Astrocyte (in vitro differentiated cells and primary cell): ENCODE data around the gene DISC1. TPM values are rescaled to one million over a fixed set of nuclear protein-coding genes. Genes with fewer than 3 reads are reported as not detected.

Experiments
- DNase-seq: peaks from one replicate; pipeline ENCODE4 v3.0.0-alpha.2; 2010; ENCODE audit warnings: low read depth
- FAIRE-seq: peaks from 2 replicates; lab custom pipeline; 2011; peaks lifted over from hg19 to GRCh38; lab: Jason Lieb, UNC
- H2AFZ ChIP-seq: 2 replicates; pipeline ENCODE4 v1.6.0; 2012; ENCODE audit warnings: low read depth, low read length, inconsistent platforms
- H3K27ac ChIP-seq: 2 replicates; pipeline ENCODE4 v1.5.1; 2011; ENCODE audit warnings: low read depth, low read length, inconsistent platforms
- H3K27me3 ChIP-seq: 2 replicates; pipeline ENCODE4 v1.6.0; 2011; ENCODE audit warnings: low read length, inconsistent platforms; ENCODE audit not compliant: insufficient read depth
- H3K36me3 ChIP-seq: 2 replicates; pipeline ENCODE4 v1.5.1; 2011; ENCODE audit warnings: low read length, inconsistent platforms; ENCODE audit not compliant: insufficient read depth
- H3K4me1 ChIP-seq: 2 replicates; pipeline ENCODE4 v1.5.1; 2011; ENCODE audit warnings: low read length, inconsistent platforms; ENCODE audit not compliant: insufficient read depth
- H3K4me2 ChIP-seq: 2 replicates; pipeline ENCODE4 v1.6.0; 2012; ENCODE audit warnings: low read length, inconsistent platforms
- H3K4me3 ChIP-seq: 2 replicates; pipeline ENCODE4 v1.5.1; 2011; ENCODE audit warnings: low read depth, mild to moderate bottlenecking, low read length, inconsistent platforms; ENCODE audit not compliant: insufficient read depth
- H3K79me2 ChIP-seq: 2 replicates; pipeline ENCODE4 v1.6.0; 2012; ENCODE audit warnings: mild to moderate bottlenecking, low read length, inconsistent platforms; ENCODE audit not compliant: insufficient read depth
- H3K9ac ChIP-seq: 2 replicates; pipeline ENCODE4 v1.6.0; 2012; ENCODE audit warnings: mild to moderate bottlenecking, low read length, inconsistent platforms
- H3K9me3 ChIP-seq: 2 replicates; pipeline ENCODE4 v1.5.1; 2012; ENCODE audit warnings: low read depth, mild to moderate bottlenecking, low read length, inconsistent platforms; ENCODE audit not compliant: insufficient read depth
- H4K20me1 ChIP-seq: 2 replicates; pipeline ENCODE4 v1.6.0; 2012; ENCODE audit warnings: low read length, inconsistent platforms; ENCODE audit not compliant: insufficient read depth
- H3K27ac Mint-ChIP-seq: one replicate; pipeline ENCODE4 v1.8.0; 2021; ENCODE audit warnings: mild to moderate bottlenecking, mixed read lengths; ENCODE audit not compliant: unreplicated experiment
- H3K27me3 Mint-ChIP-seq: one replicate; pipeline ENCODE4 v1.8.0; 2021; ENCODE audit warnings: low read depth, mixed read lengths; ENCODE audit not compliant: unreplicated experiment
- H3K36me3 Mint-ChIP-seq: one replicate; pipeline ENCODE4 v1.8.0; 2021; ENCODE audit warnings: low read depth, mixed read lengths; ENCODE audit not compliant: unreplicated experiment
- H3K4me1 Mint-ChIP-seq: one replicate; pipeline ENCODE4 v1.8.0; 2021; ENCODE audit warnings: low read depth, mixed read lengths; ENCODE audit not compliant: unreplicated experiment
- H3K4me3 Mint-ChIP-seq: one replicate; pipeline ENCODE4 v1.8.0; 2021; ENCODE audit warnings: mild to moderate bottlenecking, moderate library complexity, mixed read lengths; ENCODE audit not compliant: unreplicated experiment
- H3K9me3 Mint-ChIP-seq: one replicate; pipeline ENCODE4 v1.8.0; 2021; ENCODE audit warnings: mild to moderate bottlenecking, mixed read lengths; ENCODE audit not compliant: unreplicated experiment
- CTCF ChIP-seq: IDR thresholded peaks from 2 replicates; pipeline ENCODE4 v1.5.1; 2011; ENCODE audit warnings: low read depth, mild to moderate bottlenecking, inconsistent platforms, low read length, moderate library complexity; ENCODE audit not compliant: insufficient read depth
- EZH2 ChIP-seq: IDR thresholded peaks from 2 replicates; pipeline ENCODE4 v1.6.1; 2012; ENCODE audit warnings: mild to moderate bottlenecking, low read length, inconsistent platforms; ENCODE audit not compliant: insufficient read depth
- total RNA-seq: library from RNA; stranded (reverse); gene quantifications from 2 replicates; pipeline ENCODE4 v1.2.1, GENCODE V29; 2021

Gene DISC1
- total RNA-seq, 1 donor from 2014 or later, result 9.1 TPM

- no peak for DNase-seq
- Histone ChIP-seq H4K20me1 (peaks cover 5% of the 10 kb centered on the region), H3K27me3 (no peaks in the 10 kb centered on the region), H3K27ac (no peak overlapping the region), H3K9ac (no peak overlapping the region), H2AFZ (no peak overlapping the region), H3K4me2 (no peak overlapping the region), H3K4me1 (no peaks in the 10 kb centered on the region), H3K9me3 (peaks cover 6% of the 10 kb centered on the region), H3K36me3 (no peaks in the 10 kb centered on the region), H3K4me3 (no peak overlapping the region), H3K79me2 (no peaks in the 10 kb centered on the region)
- peaks cover 2% of the 10 kb centered on the region for H3K9me3 Mint-ChIP-seq
- TF ChIP-seq EZH2 (no peak), CTCF (no peak)
- H3K27ac Mint-ChIP-seq, result no peak overlapping the region
- no peaks in the 10 kb centered on the region for H3K27me3 Mint-ChIP-seq
- H3K4me1 Mint-ChIP-seq, result no peaks in the 10 kb centered on the region
- no peak for FAIRE-seq
- no peak overlapping the region for H3K4me3 Mint-ChIP-seq
- peaks cover 8% of the 10 kb centered on the region for H3K36me3 Mint-ChIP-seq
Measured at GRCh38 chr1:231735941-231736340, 109.4 kb downstream of the DISC1 start.

GRCh38 chr1:231736464-231736863 lies 109.9 kb downstream of the DISC1 start:
- Mint-ChIP-seq H3K4me1 (no peaks in the 10 kb centered on the region), H3K9me3 (peaks cover 2% of the 10 kb centered on the region), H3K27me3 (no peaks in the 10 kb centered on the region), H3K4me3 (no peak overlapping the region), H3K27ac (no peak overlapping the region), H3K36me3 (peaks cover 8% of the 10 kb centered on the region)
- TF ChIP-seq CTCF (no peak), EZH2 (no peak)
- peaks cover 6% of the 10 kb centered on the region for H3K9me3 ChIP-seq
- no peaks in the 10 kb centered on the region for H3K36me3 ChIP-seq
- H3K4me3 ChIP-seq, result no peak overlapping the region
- H3K4me1 ChIP-seq, result no peaks in the 10 kb centered on the region
- FAIRE-seq, result no peak
- H3K79me2 ChIP-seq, result no peaks in the 10 kb centered on the region
- no peak overlapping the region for H3K27ac ChIP-seq
- peaks cover 5% of the 10 kb centered on the region for H4K20me1 ChIP-seq
- H3K27me3 ChIP-seq, result no peaks in the 10 kb centered on the region
- H3K9ac ChIP-seq, result no peak overlapping the region
- no peak for DNase-seq
- H3K4me2 ChIP-seq, result no peak overlapping the region
- no peak overlapping the region for H2AFZ ChIP-seq

GRCh38 chr1:231738554-231738953 lies 112.0 kb downstream of the DISC1 start:
- no peak overlapping the region for H2AFZ ChIP-seq
- H3K9ac ChIP-seq, result no peak overlapping the region
- no peaks in the 10 kb centered on the region for H3K79me2 ChIP-seq
- H3K4me2 ChIP-seq, result no peak overlapping the region
- H4K20me1 ChIP-seq, result no peaks in the 10 kb centered on the region
- DNase-seq, result no peak
- Mint-ChIP-seq H3K27ac (no peak overlapping the region), H3K9me3 (peaks cover 2% of the 10 kb centered on the region), H3K4me1 (no peaks in the 10 kb centered on the region), H3K27me3 (no peaks in the 10 kb centered on the region), H3K36me3 (peaks cover 8% of the 10 kb centered on the region), H3K4me3 (no peak overlapping the region)
- H3K4me3 ChIP-seq, result no peak overlapping the region
- no peaks in the 10 kb centered on the region for H3K36me3 ChIP-seq
- no peaks in the 10 kb centered on the region for H3K9me3 ChIP-seq
- H3K4me1 ChIP-seq, result no peaks in the 10 kb centered on the region
- H3K27ac ChIP-seq, result no peak overlapping the region
- TF ChIP-seq CTCF, result no peak
- no peak for TF ChIP-seq EZH2
- FAIRE-seq, result no peak
- no peaks in the 10 kb centered on the region for H3K27me3 ChIP-seq
